ENCODE results near the gene CALR3. TPM values are rescaled to one million over a fixed set of nuclear protein-coding genes. Genes with fewer than 3 reads are reported as not detected.

The CALR3 gene
- total RNA-seq, 2 experiments from 2014 or later, result not detected

DNA sequence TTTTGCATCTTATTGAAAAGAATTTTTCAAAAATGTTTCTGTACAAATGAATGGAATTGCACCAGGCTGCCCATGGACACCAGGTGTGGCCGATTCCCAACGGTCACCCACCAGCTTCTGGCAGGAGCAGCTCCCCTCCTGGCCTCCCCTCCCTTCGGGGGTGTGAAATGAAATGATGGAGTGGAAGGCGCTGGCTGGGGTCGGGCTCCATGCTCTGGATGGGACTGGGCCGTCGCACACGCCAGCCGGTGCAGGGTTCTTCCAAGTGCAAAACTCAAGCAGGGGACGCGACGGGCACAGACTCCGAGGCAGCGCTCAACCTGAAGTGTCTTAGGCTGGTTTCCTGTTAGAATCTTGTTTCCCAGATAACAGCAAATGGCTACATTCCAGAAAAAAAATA, 22.1 kb upstream of the CALR3 start:
- TF ChIP-seq CTCF (IDR thresholded peaks at IDR 0.05), result no peak

DNA sequence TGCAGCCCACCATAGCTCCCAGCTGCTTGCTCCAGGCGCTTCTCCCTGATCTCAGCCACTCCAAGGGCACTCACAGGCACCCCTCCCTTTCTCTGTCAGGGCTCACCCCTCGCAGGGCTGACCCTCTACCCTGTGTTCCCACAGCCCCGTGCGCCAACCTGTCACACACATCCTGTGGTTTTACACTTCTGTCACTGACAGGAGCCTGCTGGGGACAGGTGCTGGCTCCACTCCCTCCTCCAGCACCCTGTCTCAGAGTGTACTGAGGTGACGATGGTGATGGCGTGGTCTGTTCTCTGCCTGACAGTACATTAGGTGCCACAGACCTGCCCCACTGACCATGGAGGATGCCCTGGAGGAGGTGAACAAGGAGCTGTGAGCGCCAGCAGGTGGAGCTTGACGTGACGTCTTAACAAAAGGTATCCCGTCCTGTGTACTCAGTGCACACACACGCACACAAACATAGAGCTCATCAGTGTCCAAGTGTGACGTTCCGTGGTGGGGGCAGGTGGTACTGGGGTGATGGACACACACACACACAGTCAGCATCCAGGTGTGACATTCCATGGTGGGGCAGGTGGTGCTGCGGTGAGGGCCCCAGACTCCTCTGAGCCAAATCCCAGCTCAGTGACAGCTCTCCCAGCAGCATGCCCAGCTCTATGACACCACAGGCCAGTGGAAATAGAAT, 21.1 kb upstream of the CALR3 start:
- Mint-ChIP-seq H3K4me1 (ENCODE audit: low read depth) (no peaks in the 10 kb centered on the region), H3K27ac (no peak overlapping the region), H3K9me3 (no peaks in the 10 kb centered on the region), H3K4me3 (no peak overlapping the region), H3K36me3 (ENCODE audit: low read depth) (peaks cover 47% of the 10 kb centered on the region), H3K27me3 (no peaks in the 10 kb centered on the region)
- ATAC-seq (ENCODE audit: poor library complexity), result no peak
- Histone ChIP-seq H3K4me1 (ENCODE audit: insufficient read depth, low read length) (peaks cover 10% of the 10 kb centered on the region), H3K27me3 (ENCODE audit: control insufficient read depth in 1 of 2, insufficient read depth in 2 of 2, low read length in 2 of 2) (no peaks in the 10 kb centered on the region), H3K9me3 (ENCODE audit: control insufficient read depth in 1 of 2, insufficient read depth in 1 of 2, low read length in 2 of 2) (no peaks in the 10 kb centered on the region), H3K4me3 (ENCODE audit: low read length) (no peak overlapping the region), H3K36me3 (ENCODE audit: insufficient read depth, low read length) (peaks cover 47% of the 10 kb centered on the region), H3K27ac (ENCODE audit: low read depth in 1 of 2, low read length in 2 of 2) (no peak overlapping the region)
- DNase-seq, result peak in 1 of 14 experiments; percentile 32
- CTCF ChIA-PET, result interaction anchor here (0.6 to 0.9 kb wide), 2 partner anchors 111 to 1425 kb away, joined by 3 read pairs; partner anchors contain the start of gene MED26
- POLR2A ChIA-PET, result interaction anchor here (0.7 to 1.0 kb wide), 2 partner anchors 71 to 160 kb away, joined by 3 read pairs; no protein-coding TSS in a partner anchor
- intact Hi-C loops (cut with DNase I, micrococcal nuclease), result no loop called here
- no peak for TF ChIP-seq CTCF (IDR thresholded peaks at IDR 0.05)

More for the DNA sequence above, 22.1 kb upstream of the CALR3 start:
- ATAC-seq (ENCODE audit: poor library complexity), result no peak
- ChIA-PET POLR2A (interaction anchor here (0.6 kb wide), 1 partner anchor 69 kb away, joined by 3 read pairs; no protein-coding TSS in a partner anchor), CTCF (no interaction called here)
- intact Hi-C loops (cut with DNase I, micrococcal nuclease), result no loop called here
- Mint-ChIP-seq H3K4me3 (no peak overlapping the region), H3K36me3 (ENCODE audit: low read depth) (peaks cover 54% of the 10 kb centered on the region), H3K27ac (no peak overlapping the region), H3K9me3 (no peaks in the 10 kb centered on the region), H3K4me1 (ENCODE audit: low read depth) (no peaks in the 10 kb centered on the region), H3K27me3 (no peaks in the 10 kb centered on the region)
- no peaks in the 10 kb centered on the region for H3K27me3 ChIP-seq (ENCODE audit: control insufficient read depth in 1 of 2, insufficient read depth in 2 of 2, low read length in 2 of 2)
- no peak for DNase-seq
- no peak overlapping the region for H3K4me3 ChIP-seq (ENCODE audit: low read length)
- no peak overlapping the region for H3K27ac ChIP-seq (ENCODE audit: low read depth in 1 of 2, low read length in 2 of 2)
- peaks cover 10% of the 10 kb centered on the region for H3K4me1 ChIP-seq (ENCODE audit: insufficient read depth, low read length)
- H3K36me3 ChIP-seq (ENCODE audit: insufficient read depth, low read length), result peaks cover 54% of the 10 kb centered on the region
- H3K9me3 ChIP-seq (ENCODE audit: control insufficient read depth in 1 of 2, insufficient read depth in 1 of 2, low read length in 2 of 2), result no peaks in the 10 kb centered on the region

DNA sequence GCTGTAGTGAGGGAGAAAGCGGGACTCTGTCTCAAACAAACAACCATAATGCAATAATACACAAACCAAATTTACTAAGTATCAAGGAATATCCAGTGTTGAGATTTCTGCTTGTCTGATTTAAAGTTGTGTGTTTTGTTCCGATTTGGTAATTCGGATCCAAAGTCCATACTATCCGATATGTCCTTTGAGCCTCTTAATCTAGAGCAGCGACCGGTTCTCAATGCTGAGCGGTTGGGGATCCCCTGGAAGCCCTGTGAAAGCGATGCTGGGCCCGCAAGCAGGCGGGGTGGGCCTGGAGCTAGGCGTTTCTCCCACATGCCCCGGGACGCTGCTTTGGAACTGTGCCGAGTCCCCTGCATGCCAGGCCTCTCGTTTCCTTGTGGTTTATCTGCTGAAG, 20.4 kb upstream of the CALR3 start:
- no peak for TF ChIP-seq CTCF (IDR thresholded peaks at IDR 0.05)
- Mint-ChIP-seq H3K36me3 (ENCODE audit: low read depth) (peaks cover 44% of the 10 kb centered on the region), H3K27me3 (no peaks in the 10 kb centered on the region), H3K4me3 (no peak overlapping the region), H3K27ac (no peak overlapping the region), H3K9me3 (no peaks in the 10 kb centered on the region), H3K4me1 (ENCODE audit: low read depth) (no peaks in the 10 kb centered on the region)
- ATAC-seq (ENCODE audit: poor library complexity) (no peak), DNase-seq (no peak)
- Histone ChIP-seq H3K27me3 (ENCODE audit: control insufficient read depth in 1 of 2, insufficient read depth in 2 of 2, low read length in 2 of 2) (no peaks in the 10 kb centered on the region), H3K27ac (ENCODE audit: low read depth in 1 of 2, low read length in 2 of 2) (no peak overlapping the region), H3K4me3 (ENCODE audit: low read length) (no peak overlapping the region), H3K9me3 (ENCODE audit: control insufficient read depth in 1 of 2, insufficient read depth in 1 of 2, low read length in 2 of 2) (no peaks in the 10 kb centered on the region), H3K36me3 (ENCODE audit: insufficient read depth, low read length) (peaks cover 41% of the 10 kb centered on the region), H3K4me1 (ENCODE audit: insufficient read depth, low read length) (peaks cover 10% of the 10 kb centered on the region)
- CTCF ChIA-PET, result no interaction called here
- POLR2A ChIA-PET, result no interaction called here
- intact Hi-C loops (cut with DNase I, micrococcal nuclease), result no loop called here

Data from CD4-positive, alpha-beta T cell (primary cell).